Gastroesophageal sphincter (tissue), 4 donors: ENCODE results near the gene NPHP4. TPM values are rescaled to one million over a fixed set of nuclear protein-coding genes. Genes with fewer than 3 reads are reported as not detected.
A peak's percentile ranks its signal among the peaks of the same experiment; 100 is the strongest.

ENCODE experiments used
- ATAC-seq: fragments of 150-250 bp; one replicate; pipeline ENCODE4 v1.9.1; 2016; ENCODE audit warnings: mild to moderate bottlenecking, moderate library complexity
- H3K27ac ChIP-seq, 4 donors: fragments of 200-600 bp; sonication (generic) in 3 of 4; 1 replicate in 3 of 4; 2 replicates in 1 of 4; pipeline ENCODE4 v1.5.1; 2016 to 2019
- H3K27me3 ChIP-seq: fragments of 200-600 bp; sonication (generic); one replicate; pipeline ENCODE4 v1.5.1; 2019
- H3K36me3 ChIP-seq, 2 donors: fragments of 200-600 bp; sonication (generic); one replicate each; pipeline ENCODE4 v1.5.1; 2019; ENCODE audit warnings: control low read depth in 1 of 2
- H3K4me1 ChIP-seq, 3 donors: fragments of 200-600 bp; sonication (generic); 1 replicate in 2 of 3; 2 replicates in 1 of 3; pipeline ENCODE4 v1.5.1; 2016 to 2019; ENCODE audit warnings: control low read depth in 2 of 3
- H3K4me3 ChIP-seq, 2 donors: fragments of 200-600 bp; sonication (generic); one replicate each; pipeline ENCODE4 v1.5.1; 2019; ENCODE audit warnings: mild to moderate bottlenecking in 1 of 2, moderate library complexity in 1 of 2
- H3K9me3 ChIP-seq, 3 donors: fragments of 200-600 bp; sonication (generic); one replicate each; pipeline ENCODE4 v1.5.1; 2017 to 2019; ENCODE audit warnings: control low read depth in 2 of 3
- EP300 ChIP-seq: sonication (generic); formaldehyde crosslinking; IDR thresholded peaks from one replicate; pipeline ENCODE4 v1.6.1; 2017; ENCODE audit warnings: antibody characterized with exemption, mild to moderate bottlenecking
- POLR2A ChIP-seq, 2 donors: fragments of 450-650 bp; IDR thresholded peaks; one replicate each; pipeline ENCODE4 v1.6.1; 2017; ENCODE audit warnings: antibody characterized with exemption in 2 of 2, mild to moderate bottlenecking in 2 of 2, moderate library complexity in 1 of 2
- POLR2AphosphoS5 ChIP-seq: sonication (generic); formaldehyde crosslinking; IDR thresholded peaks from one replicate; pipeline ENCODE4 v1.6.1; 2017; ENCODE audit warnings: antibody characterized with exemption
- WGBS, 2 donors: methylation state at CpG; one replicate each; pipeline ENCODE4 v1.1.5; 2018; ENCODE audit warnings: low coverage in 1 of 2; 5-methylcytosine and 5-hydroxymethylcytosine counted together
- total RNA-seq, 4 donors: library from RNA; depleted of rRNA; stranded (reverse); fragments of >200 nt; gene quantifications; one replicate each; pipeline ENCODE4 v1.1.0, GENCODE V29; 2016
- TF ChIP-seq, protein P1 (sequence below), 4 experiments: fragments of 200-600 bp in 2 of 4; fragments of 450-650 bp in 2 of 4; sonication (generic) in 1 of 4; IDR thresholded peaks; one replicate each; pipeline ENCODE4 v1.5.1; 2017 to 2019; ENCODE audit warnings: antibody characterized with exemption in 4 of 4, mild to moderate bottlenecking in 2 of 4, moderate library complexity in 2 of 4

The NPHP4 gene
- total RNA-seq, 4 donors from 2014 or later = 5.7 to 9.7 (median 6.2) TPM

DNA sequence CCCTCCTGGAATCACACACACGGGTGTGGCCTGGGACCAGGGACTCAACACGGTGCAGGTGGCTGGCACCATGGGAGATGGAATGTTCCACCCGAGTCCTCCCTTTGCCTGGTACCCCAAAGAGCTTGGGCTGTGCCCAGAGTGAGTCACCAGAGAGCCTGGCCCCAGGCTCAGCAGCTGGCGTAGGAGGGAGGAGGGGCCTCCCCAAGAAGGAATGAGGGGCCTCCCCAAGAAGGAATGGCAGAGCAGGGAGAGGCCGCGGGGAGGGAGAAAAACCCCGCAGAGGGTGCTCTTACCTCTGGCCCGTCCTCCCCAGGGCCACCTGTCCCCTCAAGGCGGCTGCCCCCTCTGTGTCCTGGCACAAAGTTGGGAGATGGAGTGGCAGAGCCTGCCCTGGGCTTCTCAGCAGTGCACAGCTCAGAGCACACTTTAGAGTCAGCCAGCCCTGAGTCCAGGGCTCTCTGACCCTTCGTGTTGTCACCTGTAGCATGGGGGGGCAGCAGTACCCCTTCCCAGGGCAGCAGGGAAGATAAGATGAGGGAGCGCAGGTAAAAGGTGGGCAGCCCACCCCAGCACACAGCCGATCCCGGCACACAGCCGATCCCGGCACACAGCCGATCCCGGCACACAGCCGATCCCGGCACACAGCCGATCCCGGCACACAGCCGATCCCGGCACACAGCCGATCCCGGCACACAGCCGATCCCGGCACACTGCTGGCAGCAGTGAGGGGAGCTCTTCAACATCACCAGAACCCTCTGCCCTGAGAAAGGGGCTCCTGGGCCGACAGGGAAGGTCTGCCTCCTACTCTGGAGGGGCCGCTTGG lies 33.3 kb upstream of the NPHP4 start:
- H3K9me3 ChIP-seq = no peaks in the 10 kb centered on the region
- H3K4me1 ChIP-seq = peaks cover 0 to 8% (median 0%) of the 10 kb centered on the region in 3 donors
- ATAC-seq = no peak
- TF ChIP-seq, protein P1, sequence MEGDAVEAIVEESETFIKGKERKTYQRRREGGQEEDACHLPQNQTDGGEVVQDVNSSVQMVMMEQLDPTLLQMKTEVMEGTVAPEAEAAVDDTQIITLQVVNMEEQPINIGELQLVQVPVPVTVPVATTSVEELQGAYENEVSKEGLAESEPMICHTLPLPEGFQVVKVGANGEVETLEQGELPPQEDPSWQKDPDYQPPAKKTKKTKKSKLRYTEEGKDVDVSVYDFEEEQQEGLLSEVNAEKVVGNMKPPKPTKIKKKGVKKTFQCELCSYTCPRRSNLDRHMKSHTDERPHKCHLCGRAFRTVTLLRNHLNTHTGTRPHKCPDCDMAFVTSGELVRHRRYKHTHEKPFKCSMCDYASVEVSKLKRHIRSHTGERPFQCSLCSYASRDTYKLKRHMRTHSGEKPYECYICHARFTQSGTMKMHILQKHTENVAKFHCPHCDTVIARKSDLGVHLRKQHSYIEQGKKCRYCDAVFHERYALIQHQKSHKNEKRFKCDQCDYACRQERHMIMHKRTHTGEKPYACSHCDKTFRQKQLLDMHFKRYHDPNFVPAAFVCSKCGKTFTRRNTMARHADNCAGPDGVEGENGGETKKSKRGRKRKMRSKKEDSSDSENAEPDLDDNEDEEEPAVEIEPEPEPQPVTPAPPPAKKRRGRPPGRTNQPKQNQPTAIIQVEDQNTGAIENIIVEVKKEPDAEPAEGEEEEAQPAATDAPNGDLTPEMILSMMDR (IDR thresholded peaks at IDR 0.05) = no peak
- TF ChIP-seq POLR2A (IDR thresholded peaks at IDR 0.05) = no peak
- TF ChIP-seq POLR2AphosphoS5 = no peak
- TF ChIP-seq EP300 = no peak
- peak overlapping the region in 1 of 4 donors; percentile 27 for H3K27ac ChIP-seq
- WGBS, 2 donors = 66 to 92% methylated on average over 3 to 4 of the region's 29 CpGs
- peaks cover 19% of the 10 kb centered on the region for H3K27me3 ChIP-seq
- no peaks in the 10 kb centered on the region for H3K36me3 ChIP-seq
- H3K4me3 ChIP-seq = peak overlapping the region in 1 of 2 donors; percentile 26

- Histone ChIP-seq H3K36me3 (no peaks in the 10 kb centered on the region), H3K4me1 (peaks cover 0 to 8% (median 0%) of the 10 kb centered on the region in 3 donors), H3K27me3 (peaks cover 19% of the 10 kb centered on the region), H3K27ac (no peak overlapping the region), H3K4me3 (no peak overlapping the region), H3K9me3 (no peaks in the 10 kb centered on the region)
- no peak for TF ChIP-seq POLR2A (IDR thresholded peaks at IDR 0.05)
- TF ChIP-seq EP300 = no peak
- TF ChIP-seq POLR2AphosphoS5 = no peak
- TF ChIP-seq, protein P1 (IDR thresholded peaks at IDR 0.05) = no peak
- ATAC-seq = no peak
- 84 to 90% methylated on average over 4 to 6 of the region's 6 CpGs for WGBS, 2 donors
Measured at GRCh38 chr1:6024376-6024775, 32.2 kb upstream of the NPHP4 start.

DNA sequence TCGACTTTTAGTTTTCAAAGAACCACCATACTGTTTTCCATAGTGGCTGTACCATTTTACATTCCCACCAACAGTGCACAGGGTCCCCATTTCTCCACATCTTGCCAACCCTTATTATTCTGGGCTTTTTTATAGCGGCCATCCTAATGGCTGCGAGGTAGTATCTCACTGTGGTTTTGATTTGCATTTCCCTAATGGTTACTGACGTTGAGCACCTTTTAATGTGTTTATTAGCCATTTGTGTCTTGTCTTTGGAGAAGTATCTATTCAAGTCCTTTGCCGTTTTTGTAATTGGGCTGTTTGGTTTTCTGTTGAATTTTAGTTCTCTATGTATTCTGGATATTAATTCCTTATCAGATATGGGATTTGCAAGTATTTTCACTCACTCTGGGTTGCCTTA lies 31.1 kb upstream of the NPHP4 start:
- ATAC-seq = no peak

DNA sequence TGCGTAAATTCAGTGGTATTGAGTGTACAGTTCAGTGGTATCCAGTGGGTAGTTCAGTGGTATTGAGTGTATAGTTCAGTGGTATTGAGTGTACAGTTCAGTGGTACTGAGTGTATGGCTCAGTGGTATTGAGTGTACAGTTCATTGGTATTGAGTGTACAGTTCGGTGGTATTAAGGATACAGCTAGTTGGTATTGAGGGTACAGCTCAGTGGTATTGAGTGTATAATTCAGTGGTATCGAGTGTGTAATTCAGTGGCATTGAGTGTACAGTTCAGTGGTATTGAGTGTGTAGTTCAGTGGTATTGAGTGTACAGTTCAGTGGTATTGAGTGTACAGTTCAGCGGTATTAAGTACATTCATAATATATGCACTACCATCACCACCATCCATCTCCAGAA lies 30.0 kb upstream of the NPHP4 start:
- no peak overlapping the region for H3K27ac ChIP-seq
- TF ChIP-seq POLR2A (IDR thresholded peaks at IDR 0.05) (no peak), POLR2AphosphoS5 (no peak), EP300 (no peak)
- TF ChIP-seq, protein P1 (IDR thresholded peaks at IDR 0.05) = no peak
- no peak for ATAC-seq
- no peaks in the 10 kb centered on the region for H3K36me3 ChIP-seq
- WGBS, 2 donors = 79 to 91% methylated on average over 4 of the region's 4 CpGs
- peaks cover 0 to 8% (median 0%) of the 10 kb centered on the region in 3 donors for H3K4me1 ChIP-seq
- H3K27me3 ChIP-seq = peaks cover 14% of the 10 kb centered on the region
- no peak overlapping the region for H3K4me3 ChIP-seq
- no peaks in the 10 kb centered on the region for H3K9me3 ChIP-seq

More for the DNA sequence above, 31.1 kb upstream of the NPHP4 start:
- H3K9me3 ChIP-seq = no peaks in the 10 kb centered on the region
- H3K27me3 ChIP-seq = peaks cover 14% of the 10 kb centered on the region
- TF ChIP-seq, protein P1 (IDR thresholded peaks at IDR 0.05) = no peak
- TF ChIP-seq EP300 (no peak), POLR2AphosphoS5 (no peak), POLR2A (IDR thresholded peaks at IDR 0.05) (no peak)
- no peak overlapping the region for H3K4me3 ChIP-seq
- H3K4me1 ChIP-seq = peaks cover 0 to 8% (median 0%) of the 10 kb centered on the region in 3 donors
- no peaks in the 10 kb centered on the region for H3K36me3 ChIP-seq
- 77 to 84% methylated on average over 4 to 5 of the region's 5 CpGs for WGBS, 2 donors
- H3K27ac ChIP-seq = no peak overlapping the region
